HG03060 (cell line): ENCODE measurements around the gene BTRC.

ENCODE experiments used
- ATAC-seq: cut with Tn5 transposase; IDR thresholded peaks from one replicate; pipeline ENCODE4 v1.9.1; 2021; ENCODE audit warnings: low read depth, moderate number of reproducible peaks; ENCODE audit not compliant: unreplicated experiment

BTRC gene

DNA sequence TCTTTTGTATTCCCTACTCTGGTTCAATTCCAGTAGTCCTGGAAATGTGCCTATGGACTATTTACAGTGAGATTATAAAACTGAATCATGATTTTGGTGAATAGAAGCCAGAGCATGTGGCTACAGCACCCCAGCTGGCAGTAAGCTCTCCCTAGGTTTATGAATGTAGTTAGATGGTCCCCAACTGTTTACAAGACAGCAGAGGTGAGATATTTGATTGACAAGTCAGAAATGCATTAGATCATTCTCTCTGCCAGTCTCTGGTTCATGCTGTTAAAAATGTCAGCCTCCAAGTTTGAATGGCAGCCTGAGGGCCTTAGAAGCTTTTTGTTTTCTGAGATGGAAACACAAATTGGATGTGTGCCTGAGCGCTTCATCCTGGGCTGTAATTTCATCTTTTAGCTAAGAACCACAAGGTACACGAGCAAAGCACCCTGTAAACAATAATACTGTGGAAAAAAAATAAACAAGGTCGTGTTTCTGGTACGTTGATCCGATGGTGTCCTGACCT, 85.0 kb downstream of the BTRC start:
- ATAC-seq: no peak

DNA sequence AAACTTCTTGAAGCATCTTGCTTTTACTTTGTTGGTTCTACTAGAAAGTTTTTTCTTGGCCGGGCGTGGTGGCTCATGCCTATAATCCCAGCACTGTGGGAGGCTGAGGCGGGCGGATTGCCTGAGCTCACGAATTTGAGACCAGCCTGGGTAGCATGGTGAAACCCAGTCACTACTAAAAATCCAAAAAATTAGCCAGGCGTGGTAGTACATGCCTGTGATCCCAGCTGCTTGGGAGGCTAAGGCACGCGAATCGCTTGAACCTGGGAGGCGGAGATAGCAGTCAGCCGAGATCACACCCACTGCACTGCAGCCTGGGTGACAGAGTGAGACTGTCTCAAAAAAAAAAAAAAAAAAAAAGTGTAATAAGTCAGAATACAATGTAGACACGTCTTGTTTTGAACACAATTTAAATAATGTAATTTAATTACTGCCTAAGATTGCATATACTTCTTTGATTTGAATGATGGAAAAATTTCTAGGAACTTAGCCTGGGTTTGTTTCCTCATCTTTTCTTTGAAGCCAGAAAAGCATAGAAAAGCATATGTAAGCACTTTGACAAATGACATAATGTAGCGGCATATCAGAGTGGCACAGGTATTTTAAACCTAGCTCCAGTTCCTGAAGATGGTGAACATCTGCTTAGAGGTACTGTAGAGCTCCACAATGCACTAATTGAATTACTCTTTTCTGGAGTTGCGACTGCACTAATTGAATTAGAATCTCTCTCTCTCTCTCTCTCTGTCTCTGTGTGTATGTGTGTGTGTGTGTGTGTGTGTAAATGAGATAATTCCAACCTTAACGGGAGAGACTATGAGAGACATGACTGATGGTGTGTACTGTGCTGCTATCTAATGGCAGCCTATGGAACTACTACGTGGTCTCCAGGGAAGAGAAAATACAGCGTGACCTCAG, 87.8 kb downstream of the BTRC start:
- no peak for ATAC-seq

DNA sequence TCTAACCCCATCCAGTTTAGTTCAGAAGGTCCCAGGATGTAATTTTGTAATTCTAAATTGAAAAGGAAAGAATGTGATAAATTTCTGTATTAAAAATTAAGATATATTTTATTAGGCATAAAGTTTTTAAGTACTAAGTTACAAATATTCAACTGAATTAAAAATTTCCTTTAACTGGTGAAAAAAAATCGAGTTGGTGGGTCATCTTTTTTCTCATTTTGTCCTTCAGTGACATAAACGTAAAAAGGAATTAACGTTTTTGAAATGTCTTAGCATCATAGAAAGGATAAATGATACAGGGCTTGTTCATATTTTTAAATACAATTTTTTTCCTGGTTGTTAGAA, 88.5 kb downstream of the BTRC start:
- no peak for ATAC-seq

DNA sequence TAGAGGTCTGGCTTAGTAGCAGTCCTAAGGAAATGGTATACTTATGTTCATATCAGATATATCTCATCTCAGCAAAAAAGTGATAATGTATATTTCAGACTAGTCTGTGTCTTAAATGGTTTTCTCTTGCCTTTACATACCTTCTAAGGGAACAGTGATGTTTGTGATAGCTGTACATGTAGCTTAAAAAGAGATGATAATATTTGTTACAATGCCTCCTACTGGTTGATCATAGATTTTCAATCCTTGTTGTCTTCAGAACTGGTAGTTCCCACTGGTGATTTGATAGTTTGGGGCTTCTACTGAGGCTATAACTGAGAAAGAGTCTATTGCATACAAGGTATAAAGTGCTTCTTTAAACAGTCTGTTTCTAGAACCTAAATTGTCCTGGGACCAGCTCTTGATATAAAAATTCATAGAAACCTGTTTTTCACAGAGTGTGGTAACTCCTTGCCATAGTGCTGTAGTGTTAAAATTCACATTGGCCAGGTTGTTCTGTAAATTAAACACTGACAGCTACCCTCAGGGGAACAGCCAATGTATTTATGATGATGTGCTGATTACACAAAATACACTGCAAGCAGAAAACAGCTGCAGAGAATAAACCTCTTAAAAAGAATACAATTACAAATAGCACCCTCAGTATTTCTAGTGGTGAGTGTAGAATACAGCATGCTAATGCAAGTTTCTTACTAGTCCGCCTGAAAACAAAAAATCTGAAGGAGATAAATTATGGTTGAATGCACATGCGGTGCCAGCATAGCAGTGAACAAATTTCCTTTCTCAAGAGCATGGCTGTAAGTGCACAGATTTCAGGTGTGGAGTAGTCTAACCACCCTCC, 90.3 kb downstream of the BTRC start:
- no peak for ATAC-seq

DNA sequence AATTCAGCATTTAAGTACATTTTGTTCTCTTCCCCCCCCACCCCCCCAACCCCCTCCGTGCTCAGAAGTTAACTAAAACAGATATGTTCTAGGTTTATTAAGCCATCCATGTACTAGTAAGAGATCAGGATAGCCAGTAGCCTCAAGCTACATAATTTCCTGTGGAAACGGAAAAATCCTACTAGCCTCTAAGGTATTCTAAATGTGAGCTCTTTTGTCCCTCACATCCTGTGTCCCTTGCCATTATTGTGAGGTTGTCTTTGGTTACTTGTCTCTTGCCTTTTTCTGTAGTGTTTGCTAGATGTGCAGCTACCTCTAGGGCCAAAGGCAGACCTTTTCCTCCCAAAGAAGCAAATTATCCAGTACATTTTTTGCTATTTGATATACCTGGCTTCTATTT, 92.1 kb downstream of the BTRC start:
- no peak for ATAC-seq

DNA sequence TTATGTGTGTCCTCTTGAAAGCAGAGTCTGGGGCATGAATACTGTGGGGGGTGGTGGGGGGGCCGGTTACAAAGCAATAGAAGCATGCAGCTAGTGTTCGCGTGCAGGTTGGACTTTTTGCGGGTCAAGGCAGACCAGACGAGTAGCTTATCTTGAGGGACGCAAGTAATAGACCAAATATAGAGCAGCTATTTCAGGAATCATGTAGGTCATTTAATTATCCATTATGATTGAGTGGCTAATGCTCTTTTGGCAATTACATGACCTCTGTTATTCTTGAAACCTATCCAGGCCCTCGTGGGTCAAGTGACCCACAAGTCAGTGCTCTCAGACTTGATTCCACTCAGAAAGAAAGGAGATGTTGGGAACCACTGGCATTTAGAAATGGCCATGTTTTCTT, 93.0 kb downstream of the BTRC start:
- ATAC-seq: no peak

DNA sequence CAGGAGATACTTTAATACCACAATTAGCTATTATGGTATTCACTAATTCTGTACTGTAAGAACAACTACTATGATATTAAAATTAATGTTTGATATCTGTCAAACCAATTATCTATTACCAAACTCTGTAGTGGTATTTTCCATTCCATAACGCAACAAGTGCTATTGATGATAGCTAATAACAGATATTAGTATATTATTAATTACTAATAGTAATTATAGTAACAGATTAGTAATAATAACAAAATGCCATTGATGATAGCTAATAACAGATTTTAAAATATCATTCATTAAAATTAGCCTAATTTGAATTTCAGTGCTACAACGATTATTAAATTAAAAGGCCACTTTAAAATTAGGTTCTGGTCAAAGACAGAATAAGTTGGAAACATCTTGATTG, 93.5 kb downstream of the BTRC start:
- ATAC-seq: no peak

DNA sequence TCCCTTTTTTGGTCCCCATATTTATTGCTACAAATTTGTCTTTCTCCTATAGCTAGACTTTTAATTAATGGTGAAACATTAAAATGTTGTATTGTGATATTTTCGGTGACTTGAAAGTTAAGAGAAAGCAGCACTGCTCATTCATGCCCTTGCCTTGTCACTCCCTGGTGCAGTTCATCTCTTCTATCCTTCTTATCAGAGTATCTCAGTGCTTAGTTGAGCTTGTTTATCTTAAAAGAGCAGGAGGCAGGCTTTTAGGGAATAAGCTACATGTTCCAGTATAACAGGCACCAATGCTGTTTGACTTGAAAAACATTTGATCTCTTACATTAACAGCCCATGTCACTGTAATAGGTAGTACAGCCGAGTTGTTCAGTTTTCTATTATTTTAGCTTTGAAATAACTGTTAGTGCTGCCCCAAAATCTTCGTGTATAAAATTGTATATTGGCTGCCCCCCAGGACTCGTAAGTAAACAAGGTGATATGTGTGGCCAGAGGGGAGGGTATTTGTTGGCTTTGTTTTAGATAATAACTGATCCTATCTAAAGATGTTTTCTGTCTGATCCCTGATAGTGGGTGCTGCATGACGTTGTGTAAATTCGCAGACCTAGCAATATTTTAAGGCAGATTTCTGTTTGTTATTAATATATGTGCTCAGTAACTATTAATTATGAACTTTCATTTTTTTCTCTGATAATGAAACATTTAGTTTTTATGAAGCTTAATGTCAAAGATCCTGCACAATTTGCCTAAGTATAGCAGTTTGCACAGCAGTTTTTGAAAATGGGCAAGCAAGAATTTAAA, 96.5 kb downstream of the BTRC start:
- no peak for ATAC-seq

DNA sequence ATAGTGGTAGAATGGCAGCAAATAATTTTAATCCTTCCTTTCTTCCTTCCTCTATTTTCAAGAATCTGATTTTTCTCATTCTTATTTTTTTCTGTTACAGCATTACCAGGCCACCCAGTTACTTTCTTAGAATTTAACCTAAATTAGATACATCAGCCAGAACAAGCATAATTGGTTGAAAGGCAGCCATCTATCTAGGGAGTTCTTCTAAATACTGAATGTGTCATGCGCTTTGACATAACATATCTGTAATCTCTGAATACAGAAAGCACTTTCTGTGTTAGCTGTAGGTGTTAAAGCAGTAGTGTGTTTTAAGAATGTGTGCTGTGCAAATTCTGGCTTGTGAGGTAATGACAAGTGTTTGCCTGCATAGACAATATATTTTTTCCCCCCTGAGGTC, 97.3 kb downstream of the BTRC start:
- no peak for ATAC-seq

DNA sequence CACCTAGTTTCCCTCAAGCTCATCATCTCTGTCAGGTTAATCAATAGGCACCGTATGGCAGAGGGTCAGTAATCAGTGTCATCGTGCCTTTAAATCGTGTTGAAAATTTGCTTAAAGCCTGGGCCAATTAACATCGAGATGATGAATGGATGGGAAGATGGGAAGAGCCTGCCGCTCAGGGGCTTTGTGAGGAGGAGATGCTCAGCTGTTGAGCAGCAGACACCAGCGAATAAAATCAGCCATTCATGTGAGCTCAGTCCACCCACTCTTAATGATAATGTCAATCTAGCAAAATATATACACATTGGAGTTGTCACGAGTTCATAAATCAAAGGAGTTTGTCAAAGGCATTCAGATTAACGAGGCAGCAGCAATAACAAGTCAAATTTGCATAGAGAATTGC, 97.7 kb downstream of the BTRC start:
- ATAC-seq: no peak

DNA sequence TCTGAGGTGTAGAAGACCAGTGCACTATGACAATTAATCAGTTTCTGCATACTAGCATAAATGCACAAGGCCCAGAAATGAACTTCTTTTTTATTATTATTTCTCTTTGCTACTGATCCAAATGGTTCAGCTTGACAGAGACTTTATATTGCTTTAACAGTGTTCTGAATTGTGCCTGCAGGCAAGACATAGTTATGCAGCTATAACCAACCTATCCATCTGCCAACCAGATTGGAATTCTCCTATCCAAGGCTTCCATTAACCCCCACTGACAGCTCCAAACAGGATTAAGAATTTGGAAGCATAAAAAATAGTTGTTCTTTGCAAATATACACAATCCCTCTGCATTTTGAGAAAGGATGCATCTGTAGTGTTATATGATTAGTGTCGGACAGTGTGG, 98.2 kb downstream of the BTRC start:
- no peak for ATAC-seq

DNA sequence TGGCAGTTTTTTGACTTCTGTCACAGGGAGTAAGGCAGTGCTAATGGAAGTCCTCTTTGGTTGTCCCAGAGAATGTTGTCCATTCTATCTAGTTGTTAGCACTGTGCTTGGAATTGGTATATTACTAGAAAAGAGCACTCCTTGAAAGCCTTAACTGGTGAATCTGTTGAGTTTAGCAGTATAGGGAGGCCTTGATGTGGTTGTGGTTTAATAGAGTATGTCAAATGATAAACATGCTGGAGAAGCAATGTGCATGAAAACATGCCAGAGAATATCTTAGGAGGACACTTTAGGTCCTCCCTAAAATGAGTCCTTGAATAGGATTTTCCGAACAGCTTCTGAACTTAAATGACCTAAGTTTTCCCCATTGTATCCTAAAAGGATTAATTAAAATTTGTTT, 98.6 kb downstream of the BTRC start:
- ATAC-seq: no peak

DNA sequence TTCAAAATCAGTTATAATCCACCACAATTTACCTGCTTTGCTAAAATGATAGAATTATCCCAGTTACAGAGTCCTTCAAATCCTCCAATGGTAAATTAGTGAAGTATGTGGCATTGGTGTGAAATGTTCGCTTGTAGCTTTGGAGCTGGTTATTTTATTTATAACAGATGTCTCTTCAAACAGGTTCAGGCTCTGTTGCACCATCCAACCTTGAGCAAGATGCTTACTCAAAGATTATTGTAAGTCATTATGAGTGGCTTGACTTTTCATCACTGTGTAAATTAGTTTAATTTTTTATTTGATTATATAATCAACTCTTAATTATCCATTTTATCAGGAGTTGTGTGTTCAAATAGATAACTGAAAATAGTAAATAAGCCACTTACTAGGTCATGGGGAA, 99.4 kb downstream of the BTRC start:
- no peak for ATAC-seq

DNA sequence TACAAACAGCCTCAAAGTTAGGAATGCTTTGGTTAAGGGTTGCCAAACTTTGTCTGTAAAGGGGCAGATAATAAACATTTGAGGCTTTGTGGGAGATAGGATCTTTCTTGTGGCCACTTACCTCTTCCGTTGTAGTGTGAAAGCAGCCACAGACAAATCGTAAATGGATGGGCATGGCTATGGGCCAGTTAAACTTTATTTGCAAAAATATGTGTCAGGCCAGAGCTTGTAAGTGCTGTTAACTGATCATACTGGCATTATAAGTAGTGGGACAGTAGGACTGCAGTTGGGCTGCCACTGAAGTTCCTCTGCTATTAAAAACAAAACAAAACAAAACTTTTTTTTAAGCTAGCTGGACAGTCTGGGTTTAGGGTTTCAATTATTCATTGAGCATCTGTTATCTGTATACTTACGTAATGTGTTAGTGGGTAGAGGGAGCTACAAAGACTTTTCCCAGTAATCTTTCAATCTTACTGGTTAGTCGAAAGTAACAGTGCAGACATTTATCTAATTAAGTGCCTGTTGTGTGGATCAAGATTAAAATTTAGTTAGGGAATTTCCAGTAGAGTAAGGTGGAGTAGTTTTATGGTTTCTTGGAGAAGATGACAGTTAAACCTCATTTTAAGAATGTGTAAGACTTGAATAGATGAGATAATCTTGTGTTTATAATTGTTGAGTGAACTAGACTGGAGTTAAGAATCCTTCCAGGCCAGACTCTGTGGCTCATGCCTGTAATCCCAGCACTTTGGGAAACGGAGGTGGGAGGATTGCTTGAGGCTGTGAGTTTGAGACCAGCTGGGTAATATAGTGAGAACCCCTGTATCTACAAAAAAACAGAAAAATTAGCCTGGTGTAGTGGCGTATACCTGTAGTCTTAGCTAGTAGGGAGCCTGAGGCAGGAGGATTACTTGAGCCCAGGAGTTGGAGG, 100.1 kb downstream of the BTRC start:
- no peak for ATAC-seq

DNA sequence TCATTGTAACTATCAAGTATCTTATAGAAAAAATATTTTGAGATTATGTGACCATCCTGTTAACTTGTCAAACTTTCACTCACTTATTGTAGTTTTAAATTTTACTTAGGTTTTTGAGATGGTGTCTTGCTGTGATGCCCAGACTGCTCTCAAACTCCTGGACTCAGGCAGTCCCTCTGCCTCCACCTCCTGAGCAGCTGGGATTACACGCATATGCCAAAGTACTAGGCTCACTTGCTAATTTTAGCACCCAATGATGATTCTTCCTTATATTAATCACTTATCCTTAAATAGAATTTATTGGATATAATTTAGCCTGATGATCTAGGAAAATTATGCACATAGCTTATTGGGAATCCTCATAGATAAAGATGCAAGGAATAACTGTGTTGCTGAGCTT, 104.9 kb downstream of the BTRC start:
- no peak for ATAC-seq

DNA sequence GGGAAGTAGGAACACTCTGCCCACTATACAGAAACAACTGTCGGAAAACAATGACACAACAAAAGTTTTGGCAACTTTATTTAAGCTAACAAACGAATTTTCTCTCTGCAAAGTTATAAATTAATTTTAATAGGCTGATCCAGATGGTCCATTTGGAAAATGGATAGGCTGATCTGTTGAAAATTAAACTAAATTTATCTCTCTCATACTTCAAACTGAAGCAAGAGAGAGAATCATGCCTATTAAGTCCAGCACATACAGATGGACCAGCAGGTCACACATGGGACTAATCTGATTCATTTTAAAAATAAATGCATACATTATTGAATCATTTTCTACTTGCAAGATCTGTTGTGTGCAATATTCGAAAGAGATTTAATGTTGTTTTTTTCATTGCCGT, 110.1 kb downstream of the BTRC start:
- ATAC-seq: no peak

DNA sequence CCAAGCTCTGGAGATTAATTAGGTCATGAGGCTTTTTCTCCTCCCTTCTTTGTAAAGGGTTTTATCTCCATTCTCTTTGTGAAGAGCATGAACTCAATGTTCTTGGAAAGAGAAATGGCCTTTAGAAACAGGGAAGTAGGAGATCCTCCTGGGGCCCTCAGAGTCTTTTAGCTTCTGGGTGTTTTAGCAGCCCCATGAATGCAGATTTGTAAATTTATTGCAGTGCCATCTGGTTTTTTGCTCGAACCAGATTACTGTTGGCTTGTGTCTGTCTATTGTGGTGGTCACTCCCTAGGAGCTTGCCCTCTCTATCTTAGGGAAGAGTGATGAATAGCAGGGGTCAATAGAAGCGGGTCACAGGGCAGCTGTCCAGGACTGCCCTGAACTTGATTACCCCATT, 110.6 kb downstream of the BTRC start:
- no peak for ATAC-seq

DNA sequence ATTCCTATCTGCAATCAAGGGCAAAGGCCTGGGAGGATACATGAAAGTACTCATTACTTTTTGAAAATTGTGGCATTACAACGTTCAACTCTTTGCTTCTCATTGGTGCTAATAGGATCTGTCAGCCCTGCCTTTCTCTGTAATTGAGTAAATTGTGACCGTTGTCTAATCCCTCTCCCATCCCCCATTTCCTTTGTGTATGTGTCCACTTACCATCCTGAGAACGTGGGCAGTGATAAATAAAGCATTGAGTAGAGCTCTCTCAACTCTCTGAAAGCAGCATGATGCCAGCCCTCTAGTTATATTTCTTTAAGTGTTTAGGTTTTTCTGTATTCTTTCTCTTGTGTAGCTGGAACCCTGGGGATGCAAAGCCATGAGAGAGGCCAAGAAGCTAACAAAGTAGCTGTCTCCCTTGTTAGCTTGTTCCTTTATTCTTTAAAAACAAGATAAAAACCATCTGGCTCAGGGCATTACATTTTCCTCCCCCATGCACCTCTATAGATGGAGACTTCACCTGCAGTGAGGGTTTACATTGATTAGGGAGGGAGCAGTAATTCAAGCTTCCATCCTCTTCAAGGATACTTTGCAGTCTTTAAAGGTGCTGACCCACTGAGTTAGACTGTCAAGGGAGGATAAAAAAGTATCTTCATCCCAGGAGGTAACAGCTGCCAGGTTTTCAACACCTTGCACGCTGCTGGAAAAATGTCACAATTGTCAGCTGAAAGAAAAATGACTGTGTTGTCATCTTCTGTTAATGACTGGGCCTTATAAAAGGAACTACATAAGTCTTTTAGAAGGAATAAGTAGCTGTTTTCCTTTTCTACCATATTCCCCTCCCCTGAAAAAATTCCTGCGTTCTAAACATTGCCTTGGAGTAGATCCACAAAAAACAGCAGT, 112.3 kb downstream of the BTRC start:
- no peak for ATAC-seq

DNA sequence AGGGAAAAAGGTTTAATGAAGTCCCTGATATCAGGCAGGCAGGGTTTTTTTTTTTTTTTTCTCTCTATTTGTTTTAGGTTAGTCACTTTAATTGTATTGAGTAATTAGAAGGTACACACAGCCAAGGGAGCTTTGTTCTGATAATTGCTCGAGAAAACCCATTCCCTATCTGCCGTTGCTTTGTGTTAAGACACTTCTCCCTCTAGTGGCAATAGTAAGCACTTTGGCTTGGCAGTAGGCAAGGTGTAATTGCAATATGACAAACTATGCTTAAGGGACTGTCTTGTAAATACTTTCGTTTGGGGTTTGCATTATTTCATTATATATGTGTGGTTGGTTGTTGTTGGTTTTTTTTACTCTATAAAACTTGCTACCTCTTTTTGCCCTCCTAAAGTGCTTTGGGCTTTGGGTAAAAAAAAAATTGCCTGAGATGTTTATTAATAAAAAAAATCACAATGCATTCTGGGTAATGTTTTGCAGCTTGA, 113.4 kb downstream of the BTRC start:
- no peak for ATAC-seq
